H9 (cell line): ENCODE data around the gene DTX4. TPM values are rescaled to one million over a fixed set of nuclear protein-coding genes. Genes with fewer than 3 reads are reported as not detected.

Source experiments
- DNase-seq: peaks from one replicate; pipeline ENCODE4 v3.0.0-alpha.2; 2017
- H2AFZ ChIP-seq: one replicate; pipeline ENCODE4 v1.6.1; 2013; ENCODE audit warnings: mild to moderate bottlenecking, low read length, control low read depth, moderate library complexity
- H2AK5ac ChIP-seq: 2 replicates; pipeline ENCODE4 v1.6.1; 2013; ENCODE audit warnings: low read length, control low read depth, mixed read lengths; ENCODE audit not compliant: insufficient read length
- H2BK120ac ChIP-seq: one replicate; pipeline ENCODE4 v1.6.1; 2013; ENCODE audit warnings: low read depth, mild to moderate bottlenecking, low read length, control low read depth, inconsistent platforms; ENCODE audit not compliant: poor library complexity, severe bottlenecking
- H2BK12ac ChIP-seq: 2 replicates; pipeline ENCODE4 v1.6.1; 2013; ENCODE audit warnings: low read length, control low read depth, mixed read lengths, low read depth; ENCODE audit not compliant: insufficient read length
- H2BK15ac ChIP-seq: 2 replicates; pipeline ENCODE4 v1.6.1; 2013; ENCODE audit warnings: low read depth, low read length, control low read depth
- H2BK20ac ChIP-seq: one replicate; pipeline ENCODE4 v1.6.1; 2013; ENCODE audit warnings: low read depth, mild to moderate bottlenecking, low read length, control low read depth, inconsistent platforms; ENCODE audit not compliant: poor library complexity, severe bottlenecking
- H2BK5ac ChIP-seq: 2 replicates; pipeline ENCODE4 v1.6.1; 2013; ENCODE audit warnings: low read length, control low read depth, mixed read lengths; ENCODE audit not compliant: insufficient read length
- H3K14ac ChIP-seq: 2 replicates; pipeline ENCODE4 v1.6.1; 2013; ENCODE audit warnings: low read length, control low read depth; ENCODE audit not compliant: insufficient read depth
- H3K18ac ChIP-seq: 2 replicates; pipeline ENCODE4 v1.6.1; 2013; ENCODE audit warnings: low read depth, mild to moderate bottlenecking, mixed read lengths, low read length, control low read depth; ENCODE audit not compliant: insufficient read length
- H3K23ac ChIP-seq: 2 replicates; pipeline ENCODE4 v1.6.1; 2013; ENCODE audit warnings: low read length, control low read depth, mixed read lengths, low read depth; ENCODE audit not compliant: insufficient read length
- H3K23me2 ChIP-seq: 2 replicates; pipeline ENCODE4 v1.6.1; 2013; ENCODE audit warnings: low read depth, mild to moderate bottlenecking, mixed read lengths, low read length, control low read depth; ENCODE audit not compliant: insufficient read length, poor library complexity, severe bottlenecking
- H3K27ac ChIP-seq: 2 replicates; pipeline ENCODE4 v1.5.1; 2013; ENCODE audit warnings: low read length, control low read depth, mixed read lengths, low read depth; ENCODE audit not compliant: insufficient read length
- H3K27me3 ChIP-seq: 2 replicates; pipeline ENCODE4 v1.6.1; 2013; ENCODE audit warnings: low read length, control low read depth, inconsistent platforms; ENCODE audit not compliant: insufficient read depth
- H3K4ac ChIP-seq: 2 replicates; pipeline ENCODE4 v1.6.1; 2013; ENCODE audit warnings: low read depth, mild to moderate bottlenecking, control low read depth, inconsistent platforms, low read length, moderate library complexity
- H3K4me1 ChIP-seq: 2 replicates; pipeline ENCODE4 v1.6.1; 2013; ENCODE audit warnings: low read length, control low read depth, inconsistent platforms; ENCODE audit not compliant: insufficient read depth
- H3K4me2 ChIP-seq: 2 replicates; pipeline ENCODE4 v1.6.1; 2013; ENCODE audit warnings: low read length, control low read depth, mixed read lengths; ENCODE audit not compliant: insufficient read length, insufficient read depth
- H3K56ac ChIP-seq: 2 replicates; pipeline ENCODE4 v1.6.1; 2013; ENCODE audit warnings: low read depth, mild to moderate bottlenecking, mixed read lengths, low read length, control low read depth; ENCODE audit not compliant: insufficient read length
- H3K79me1 ChIP-seq: 2 replicates; pipeline ENCODE4 v1.6.1; 2013; ENCODE audit warnings: low read depth, mild to moderate bottlenecking, moderate library complexity, low read length, control low read depth, inconsistent platforms; ENCODE audit not compliant: insufficient read depth, poor library complexity, severe bottlenecking
- H3K79me2 ChIP-seq: 2 replicates; pipeline ENCODE4 v1.6.1; 2013; ENCODE audit warnings: low read length, control low read depth, inconsistent platforms; ENCODE audit not compliant: insufficient read depth
- H3K9ac ChIP-seq: 2 replicates; pipeline ENCODE4 v1.6.1; 2013; ENCODE audit warnings: low read length, control low read depth, mixed read lengths; ENCODE audit not compliant: insufficient read length; ENCODE audit errors: extremely low read depth
- H3K9me3 ChIP-seq: one replicate; pipeline ENCODE4 v1.6.1; 2013; ENCODE audit warnings: low read depth, low read length, inconsistent platforms; ENCODE audit not compliant: control insufficient read depth
- H3T11ph ChIP-seq: one replicate; pipeline ENCODE4 v1.6.1; 2013; ENCODE audit warnings: mild to moderate bottlenecking, low read length, control low read depth, inconsistent platforms
- H4K20me1 ChIP-seq: one replicate; pipeline ENCODE4 v1.6.1; 2013; ENCODE audit not compliant: control insufficient read depth, insufficient read length, insufficient read depth
- H4K5ac ChIP-seq: 2 replicates; pipeline ENCODE4 v1.6.1; 2013; ENCODE audit warnings: low read depth, mild to moderate bottlenecking, mixed read lengths, low read length, control low read depth; ENCODE audit not compliant: insufficient read length
- H4K8ac ChIP-seq: replicated peaks from 2 replicates; pipeline ENCODE4 v1.6.1; 2013; ENCODE audit warnings: low read length, control low read depth, mixed read lengths, low read depth; ENCODE audit not compliant: insufficient read length
- H4K91ac ChIP-seq: 2 replicates; pipeline ENCODE4 v1.6.1; 2013; ENCODE audit warnings: low read depth, mild to moderate bottlenecking, moderate library complexity, mixed read lengths, low read length, control low read depth; ENCODE audit not compliant: insufficient read length
- H3K27ac Mint-ChIP-seq, 3 experiments: 2 replicates in 2 of 3; 3 replicates in 1 of 3; pipeline ENCODE4 v1.8.0; 2020 to 2021; ENCODE audit warnings: mixed read lengths in 3 of 3, mild to moderate bottlenecking in 1 of 3, moderate library complexity in 1 of 3
- H3K27me3 Mint-ChIP-seq: 2 replicates; pipeline ENCODE4 v1.8.0; 2021; ENCODE audit warnings: low read depth, mild to moderate bottlenecking, moderate library complexity, mixed read lengths
- H3K36me3 Mint-ChIP-seq, 3 experiments: 2 replicates in 2 of 3; 3 replicates in 1 of 3; pipeline ENCODE4 v1.8.0; 2020 to 2021; ENCODE audit warnings: low read depth in 3 of 3, mixed read lengths in 3 of 3; ENCODE audit not compliant: insufficient read depth in 1 of 3
- H3K4me1 Mint-ChIP-seq, 2 experiments: 2 replicates each; pipeline ENCODE4 v1.8.0; 2020; ENCODE audit warnings: mixed read lengths in 2 of 2
- H3K4me3 Mint-ChIP-seq, 2 experiments: 2 replicates in 1 of 2; 3 replicates in 1 of 2; pipeline ENCODE4 v1.8.0; 2020 to 2021; ENCODE audit warnings: mild to moderate bottlenecking in 2 of 2, mixed read lengths in 2 of 2, moderate library complexity in 1 of 2
- H3K9me3 Mint-ChIP-seq, 2 experiments: 2 replicates in 1 of 2; 3 replicates in 1 of 2; pipeline ENCODE4 v1.8.0; 2020; ENCODE audit warnings: mild to moderate bottlenecking in 2 of 2, mixed read lengths in 2 of 2, moderate library complexity in 1 of 2
- WGBS: extraction: QIAGEN DNeasy Blood & Tissue Kit; methylation state at CpG from one replicate; pipeline ENCODE4 v1.1.7; 2013; ENCODE audit warnings: missing lambda C conversion rate, low lambda C conversion rate, mixed read lengths; ENCODE audit not compliant: insufficient read length; ENCODE audit errors: extremely low coverage; 5-methylcytosine and 5-hydroxymethylcytosine counted together
- total RNA-seq: library from RNA; stranded (reverse); gene quantifications from 2 replicates; pipeline ENCODE4 v1.2.1, GENCODE V29; 2021
- TF ChIP-seq, protein P1 (sequence below): fragments of 200-600 bp; sonication (generic); conservative IDR thresholded peaks from 3 replicates; pipeline ENCODE4 v1.8.0; 2021; ENCODE audit warnings: antibody characterized with exemption, mild to moderate bottlenecking

Gene DTX4
- total RNA-seq, 1 experiment from 2014 or later, result 13.0 TPM

DNA sequence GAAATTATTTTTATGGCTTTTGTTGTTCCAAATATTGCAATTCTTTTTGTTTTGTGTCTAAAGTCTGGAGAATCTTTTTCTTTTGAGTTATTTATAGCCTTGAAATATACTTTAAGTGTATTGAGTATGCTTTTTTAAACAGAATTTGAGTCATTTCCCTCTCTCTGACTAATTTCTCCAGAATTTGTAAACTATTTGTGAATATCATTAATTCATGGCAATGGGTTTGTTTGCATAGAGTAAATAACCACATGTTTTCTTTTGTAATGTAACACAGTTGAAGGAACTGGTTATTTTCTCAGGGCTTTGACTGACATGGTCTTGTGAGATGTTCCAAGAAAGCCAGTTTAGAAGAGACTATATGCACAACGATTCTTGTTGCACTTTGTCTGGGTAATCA is 71.7 kb downstream of the DTX4 start:
- DNase-seq, result no peak
- no peak overlapping the region for H2BK5ac ChIP-seq
- no peak overlapping the region for H3T11ph ChIP-seq
- no peak overlapping the region for H3K14ac ChIP-seq
- H4K5ac ChIP-seq, result no peak overlapping the region
- H4K20me1 ChIP-seq, result no peaks in the 10 kb centered on the region
- H3K4me1 Mint-ChIP-seq, result no peaks in the 10 kb centered on the region; a peak in 1 of 4 replicates
- H3K27me3 ChIP-seq, result no peaks in the 10 kb centered on the region
- no peak overlapping the region for H3K4me2 ChIP-seq
- H2BK120ac ChIP-seq, result no peak overlapping the region
- H3K36me3 Mint-ChIP-seq, result peaks cover 4 to 11% (median 10%) of the 10 kb centered on the region in 3 experiments; a peak in 6 of 7 replicates
- H3K4me1 ChIP-seq, result no peaks in the 10 kb centered on the region
- H3K27me3 Mint-ChIP-seq, result no peaks in the 10 kb centered on the region; the same call in 1 of the 2 replicates
- H3K4me3 Mint-ChIP-seq, result no peak overlapping the region
- TF ChIP-seq, protein P1, sequence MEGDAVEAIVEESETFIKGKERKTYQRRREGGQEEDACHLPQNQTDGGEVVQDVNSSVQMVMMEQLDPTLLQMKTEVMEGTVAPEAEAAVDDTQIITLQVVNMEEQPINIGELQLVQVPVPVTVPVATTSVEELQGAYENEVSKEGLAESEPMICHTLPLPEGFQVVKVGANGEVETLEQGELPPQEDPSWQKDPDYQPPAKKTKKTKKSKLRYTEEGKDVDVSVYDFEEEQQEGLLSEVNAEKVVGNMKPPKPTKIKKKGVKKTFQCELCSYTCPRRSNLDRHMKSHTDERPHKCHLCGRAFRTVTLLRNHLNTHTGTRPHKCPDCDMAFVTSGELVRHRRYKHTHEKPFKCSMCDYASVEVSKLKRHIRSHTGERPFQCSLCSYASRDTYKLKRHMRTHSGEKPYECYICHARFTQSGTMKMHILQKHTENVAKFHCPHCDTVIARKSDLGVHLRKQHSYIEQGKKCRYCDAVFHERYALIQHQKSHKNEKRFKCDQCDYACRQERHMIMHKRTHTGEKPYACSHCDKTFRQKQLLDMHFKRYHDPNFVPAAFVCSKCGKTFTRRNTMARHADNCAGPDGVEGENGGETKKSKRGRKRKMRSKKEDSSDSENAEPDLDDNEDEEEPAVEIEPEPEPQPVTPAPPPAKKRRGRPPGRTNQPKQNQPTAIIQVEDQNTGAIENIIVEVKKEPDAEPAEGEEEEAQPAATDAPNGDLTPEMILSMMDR, result no peak
- H3K23ac ChIP-seq, result no peak overlapping the region
- no peak overlapping the region for H4K8ac ChIP-seq
- no peak overlapping the region for H2BK12ac ChIP-seq
- H3K18ac ChIP-seq, result no peak overlapping the region
- H2AFZ ChIP-seq, result no peak overlapping the region
- no peaks in the 10 kb centered on the region for H3K79me1 ChIP-seq
- no peak overlapping the region for H3K27ac Mint-ChIP-seq
- no peak overlapping the region for H2AK5ac ChIP-seq
- H3K23me2 ChIP-seq, result no peaks in the 10 kb centered on the region
- peaks cover 42 to 46% of the 10 kb centered on the region in 2 experiments for H3K9me3 Mint-ChIP-seq
- H3K4ac ChIP-seq, result no peak overlapping the region
- no peak overlapping the region for H2BK20ac ChIP-seq
- no peak overlapping the region for H2BK15ac ChIP-seq
- H3K79me2 ChIP-seq, result no peaks in the 10 kb centered on the region
- no CpG with 5 or more reads among the region's 1 CpG for WGBS
- no peak overlapping the region for H3K9ac ChIP-seq
- H4K91ac ChIP-seq, result no peak overlapping the region
- no peak overlapping the region for H3K27ac ChIP-seq
- H3K56ac ChIP-seq, result no peak overlapping the region
- H3K9me3 ChIP-seq, result peaks cover 12% of the 10 kb centered on the region
